ENCODE results near the gene MAP4K2. TPM values are rescaled to one million over a fixed set of nuclear protein-coding genes. Genes with fewer than 3 reads are reported as not detected.

Gene MAP4K2
- total RNA-seq, 1 experiment from 2014 or later = 34.3 TPM

GRCh38 chr11:64739871-64740270 lies 63.1 kb downstream of the MAP4K2 start:
- H3K4me2 ChIP-seq = no peak overlapping the region
- no peaks in the 10 kb centered on the region for H4K20me1 ChIP-seq (ENCODE audit: insufficient read depth)
- H3K27ac ChIP-seq = no peak overlapping the region
- H3F3A ChIP-seq (ENCODE audit: insufficient read depth, low read depth) = peaks cover 11% of the 10 kb centered on the region
- peaks cover 53% of the 10 kb centered on the region for H3K27me3 ChIP-seq (ENCODE audit: insufficient read depth, low read depth)
- BruUV-seq (replicated peaks) = no TSS peak
- ChIA-PET CTCF (interaction anchor here (0.7 kb wide), 2 partner anchors 11 to 523 kb away, joined by 3 read pairs; no protein-coding TSS in a partner anchor), POLR2A (ENCODE audit: unreplicated experiment) (interaction anchor here (0.8 kb wide), 1 partner anchor 1968 kb away, joined by 13 read pairs; the partner anchor contains the start of gene TAF6L)
- H2AFZ ChIP-seq = no peak overlapping the region
- H3K9me2 ChIP-seq (ENCODE audit: insufficient read depth) = no peaks in the 10 kb centered on the region
- no peaks in the 10 kb centered on the region for H3K79me2 ChIP-seq (ENCODE audit: low read depth)
- peaks cover 16% of the 10 kb centered on the region for H3K4me1 ChIP-seq (replicated peaks; ENCODE audit: insufficient read depth)
- TF ChIP-seq, protein P1, sequence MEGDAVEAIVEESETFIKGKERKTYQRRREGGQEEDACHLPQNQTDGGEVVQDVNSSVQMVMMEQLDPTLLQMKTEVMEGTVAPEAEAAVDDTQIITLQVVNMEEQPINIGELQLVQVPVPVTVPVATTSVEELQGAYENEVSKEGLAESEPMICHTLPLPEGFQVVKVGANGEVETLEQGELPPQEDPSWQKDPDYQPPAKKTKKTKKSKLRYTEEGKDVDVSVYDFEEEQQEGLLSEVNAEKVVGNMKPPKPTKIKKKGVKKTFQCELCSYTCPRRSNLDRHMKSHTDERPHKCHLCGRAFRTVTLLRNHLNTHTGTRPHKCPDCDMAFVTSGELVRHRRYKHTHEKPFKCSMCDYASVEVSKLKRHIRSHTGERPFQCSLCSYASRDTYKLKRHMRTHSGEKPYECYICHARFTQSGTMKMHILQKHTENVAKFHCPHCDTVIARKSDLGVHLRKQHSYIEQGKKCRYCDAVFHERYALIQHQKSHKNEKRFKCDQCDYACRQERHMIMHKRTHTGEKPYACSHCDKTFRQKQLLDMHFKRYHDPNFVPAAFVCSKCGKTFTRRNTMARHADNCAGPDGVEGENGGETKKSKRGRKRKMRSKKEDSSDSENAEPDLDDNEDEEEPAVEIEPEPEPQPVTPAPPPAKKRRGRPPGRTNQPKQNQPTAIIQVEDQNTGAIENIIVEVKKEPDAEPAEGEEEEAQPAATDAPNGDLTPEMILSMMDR (conservative IDR thresholded peaks at IDR 0.05) = no peak
- TF ChIP-seq EZH2 (IDR thresholded peaks at IDR 0.05; ENCODE audit: low read depth) = no peak
- DNase-seq = no peak
- intact Hi-C loops (cut with micrococcal nuclease; ENCODE audit: unreplicated experiment) = loop anchor here (5.0 kb wide), 1 partner anchor 88 kb away; no protein-coding TSS in a partner anchor
- no peaks in the 10 kb centered on the region for H3K36me3 ChIP-seq (ENCODE audit: low read depth)
- no peaks in the 10 kb centered on the region for H3K9me3 ChIP-seq (ENCODE audit: insufficient read depth, low read depth)
- H3K4me3 ChIP-seq = no peak overlapping the region

GRCh38 chr11:64736654-64737053 lies 66.4 kb downstream of the MAP4K2 start:
- peaks cover 31% of the 10 kb centered on the region; the same call in 1 of the 2 replicates for H3K27me3 ChIP-seq (ENCODE audit: insufficient read depth, low read depth)
- H3K36me3 ChIP-seq (ENCODE audit: low read depth) = no peaks in the 10 kb centered on the region
- no peaks in the 10 kb centered on the region for H3K9me2 ChIP-seq (ENCODE audit: insufficient read depth)
- H3K79me2 ChIP-seq (ENCODE audit: low read depth) = no peaks in the 10 kb centered on the region
- no peak for DNase-seq
- CTCF ChIA-PET = no interaction called here
- BruUV-seq (replicated peaks) = no TSS peak
- H3K27ac ChIP-seq = no peak overlapping the region
- no peak for TF ChIP-seq EZH2 (IDR thresholded peaks at IDR 0.05; ENCODE audit: low read depth)
- TF ChIP-seq, protein P1 (conservative IDR thresholded peaks at IDR 0.05) = no peak
- POLR2A ChIA-PET (ENCODE audit: unreplicated experiment) = interaction anchor here (0.7 kb wide), 1 partner anchor 10 kb away, joined by 5 read pairs; no protein-coding TSS in a partner anchor
- H3K9me3 ChIP-seq (ENCODE audit: insufficient read depth, low read depth) = no peaks in the 10 kb centered on the region
- peaks cover 6% of the 10 kb centered on the region; the same call in 1 of the 2 replicates for H3F3A ChIP-seq (ENCODE audit: insufficient read depth, low read depth)
- no peak overlapping the region for H3K4me3 ChIP-seq
- no peaks in the 10 kb centered on the region for H4K20me1 ChIP-seq (ENCODE audit: insufficient read depth)
- no peak overlapping the region for H3K4me2 ChIP-seq
- H2AFZ ChIP-seq = no peak overlapping the region
- 0 out of 2 replicates have a peak, but pooled peaks cover 3% of the 10 kb centered on the region for H3K4me1 ChIP-seq (replicated peaks; ENCODE audit: insufficient read depth)
- intact Hi-C loops (cut with micrococcal nuclease; ENCODE audit: unreplicated experiment) = no loop called here

DNA sequence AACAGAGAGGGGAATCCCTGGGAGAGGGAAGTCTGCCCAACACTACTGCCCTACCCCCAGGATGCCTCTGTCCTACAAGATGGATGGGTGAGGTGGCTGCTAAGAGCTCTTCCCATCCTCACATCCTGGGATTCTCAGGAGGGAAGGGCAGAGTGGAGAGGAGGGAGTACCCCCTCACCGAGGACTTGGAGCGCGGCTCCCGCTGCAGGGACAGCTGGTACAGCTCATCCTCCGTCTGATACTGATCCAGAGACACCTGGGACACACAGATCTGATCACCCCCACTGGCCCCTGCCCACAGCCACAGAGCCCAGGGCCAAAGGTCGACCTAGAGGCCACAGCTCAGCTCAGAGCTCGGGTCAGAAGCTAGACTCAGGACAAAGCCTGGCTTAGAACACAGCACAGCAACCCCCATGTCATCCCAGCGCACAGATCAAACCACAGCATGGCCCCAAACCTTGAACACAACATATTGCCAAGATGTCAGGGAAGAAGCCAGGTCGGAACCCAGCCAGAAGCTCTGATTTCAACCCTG lies 67.2 kb downstream of the MAP4K2 start:
- TF ChIP-seq EZH2 (IDR thresholded peaks at IDR 0.05; ENCODE audit: low read depth) = no peak
- TF ChIP-seq, protein P1 (conservative IDR thresholded peaks at IDR 0.05) = no peak
- no peak for DNase-seq
- no peaks in the 10 kb centered on the region for H3K36me3 ChIP-seq (ENCODE audit: low read depth)

More for the DNA sequence above, 67.2 kb downstream of the MAP4K2 start:
- H2AFZ ChIP-seq = no peak overlapping the region
- peaks cover 6% of the 10 kb centered on the region; the same call in 1 of the 2 replicates for H3F3A ChIP-seq (ENCODE audit: insufficient read depth, low read depth)
- ChIA-PET CTCF (no interaction called here), POLR2A (ENCODE audit: unreplicated experiment) (no interaction called here)
- H3K9me3 ChIP-seq (ENCODE audit: insufficient read depth, low read depth) = no peaks in the 10 kb centered on the region
- no peak overlapping the region for H3K4me3 ChIP-seq
- H4K20me1 ChIP-seq (ENCODE audit: insufficient read depth) = no peaks in the 10 kb centered on the region
- H3K79me2 ChIP-seq (ENCODE audit: low read depth) = no peaks in the 10 kb centered on the region
- intact Hi-C loops (cut with micrococcal nuclease; ENCODE audit: unreplicated experiment) = no loop called here
- H3K27me3 ChIP-seq (ENCODE audit: insufficient read depth, low read depth) = peaks cover 30% of the 10 kb centered on the region; the same call in 1 of the 2 replicates
- no peak overlapping the region for H3K27ac ChIP-seq
- no peaks in the 10 kb centered on the region for H3K9me2 ChIP-seq (ENCODE audit: insufficient read depth)
- 0 out of 2 replicates have a peak, but pooled peaks cover 3% of the 10 kb centered on the region for H3K4me1 ChIP-seq (replicated peaks; ENCODE audit: insufficient read depth)
- no TSS peak for BruUV-seq (replicated peaks)
- H3K4me2 ChIP-seq = no peak overlapping the region

Other genes starting within 250 kb of the MAP4K2 start
- gene SLC22A11, start 247.3 kb downstream of the MAP4K2 start, total RNA-seq (2021) = 0.41 and 1.1 TPM in 2 replicates
- not detected in 2 replicates for gene SLC22A12, start 212.0 kb downstream of the MAP4K2 start, total RNA-seq (2021)
- gene NRXN2, start 80.0 kb downstream of the MAP4K2 start, total RNA-seq (2021) = 0.10 TPM in 1 of 2 replicates, not detected in the other
- 1.0 and 2.1 TPM in 2 replicates for gene RASGRP2, start 59.1 kb downstream of the MAP4K2 start, total RNA-seq (2021)
- gene PYGM, start 43.2 kb downstream of the MAP4K2 start, total RNA-seq (2021) = 1.3 and 1.6 TPM in 2 replicates
- 253 and 336 TPM in 2 replicates for gene SF1, start 24.7 kb downstream of the MAP4K2 start, total RNA-seq (2021)
- gene MEN1, start 7.3 kb upstream of the MAP4K2 start, total RNA-seq (2021) = 48.7 and 61.6 TPM in 2 replicates
- gene CDC42BPG, start 41.4 kb upstream of the MAP4K2 start, total RNA-seq (2021) = 31.3 and 33.8 TPM in 2 replicates
- 110 and 134 TPM in 2 replicates for gene EHD1, start 75.4 kb upstream of the MAP4K2 start, total RNA-seq (2021)
- 48.2 and 53.2 TPM in 2 replicates for gene ATG2A, start 114.0 kb upstream of the MAP4K2 start, total RNA-seq (2021)
- gene PPP2R5B, start 121.5 kb upstream of the MAP4K2 start, total RNA-seq (2021) = 13.7 and 13.9 TPM in 2 replicates
- 1.0 and 2.1 TPM in 2 replicates for gene GPHA2, start 132.7 kb upstream of the MAP4K2 start, total RNA-seq (2021)
- 4.5 and 7.1 TPM in 2 replicates for gene MAJIN, start 168.9 kb upstream of the MAP4K2 start, total RNA-seq (2021)
- gene BATF2, start 193.8 kb upstream of the MAP4K2 start, total RNA-seq (2021) = 0.46 and 1.2 TPM in 2 replicates
- 97.5 and 106 TPM in 2 replicates for gene ARL2, start 210.9 kb upstream of the MAP4K2 start, total RNA-seq (2021)
- gene SNX15, start 224.2 kb upstream of the MAP4K2 start, total RNA-seq (2021) = 38.2 and 40.6 TPM in 2 replicates
- gene SAC3D1, start 238.0 kb upstream of the MAP4K2 start, total RNA-seq (2021) = 33.9 and 48.0 TPM in 2 replicates